ENCODE data around the gene AGER. TPM values are rescaled to one million over a fixed set of nuclear protein-coding genes. Genes with fewer than 3 reads are reported as not detected.

AGER gene
- total RNA-seq, 1 donor from 2014 or later: 1.1 TPM

DNA sequence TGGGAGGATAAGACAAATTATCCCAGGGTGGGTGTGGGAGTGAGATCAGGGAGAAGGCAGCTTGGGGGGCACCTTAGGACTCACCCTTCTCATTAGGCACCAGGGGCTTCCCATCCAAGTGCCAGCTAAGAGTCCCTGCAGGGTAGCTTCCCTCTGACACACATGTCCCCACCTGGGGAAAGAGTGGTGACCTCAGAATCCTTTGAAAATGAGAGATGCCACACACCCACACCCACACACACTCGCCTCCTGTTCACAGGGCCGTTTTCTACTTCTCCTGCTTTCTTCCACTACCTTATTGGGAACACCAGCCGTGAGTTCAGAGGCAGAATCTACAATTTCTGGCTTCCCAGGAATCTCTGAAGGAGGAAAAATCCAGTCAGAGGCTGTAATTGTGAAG lies 1.0 kb downstream of the AGER start:
- no peak overlapping the region for H3K4me2 ChIP-seq
- no peaks in the 10 kb centered on the region for H3K27me3 ChIP-seq
- no peak for DNase-seq (ENCODE audit: low spot score)
- peaks cover 25% of the 10 kb centered on the region for H3K79me2 ChIP-seq (ENCODE audit: low read depth)
- no peak overlapping the region for H3K9ac ChIP-seq
- H3F3A ChIP-seq (ENCODE audit: low read depth): peaks cover 32% of the 10 kb centered on the region
- H3K4me1 Mint-ChIP-seq: peaks cover 39% of the 10 kb centered on the region
- no peak for TF ChIP-seq EZH2phosphoT487 (IDR thresholded peaks at IDR 0.05)
- TF ChIP-seq EZH2 (IDR thresholded peaks at IDR 0.05): no peak
- TF ChIP-seq, protein P1, sequence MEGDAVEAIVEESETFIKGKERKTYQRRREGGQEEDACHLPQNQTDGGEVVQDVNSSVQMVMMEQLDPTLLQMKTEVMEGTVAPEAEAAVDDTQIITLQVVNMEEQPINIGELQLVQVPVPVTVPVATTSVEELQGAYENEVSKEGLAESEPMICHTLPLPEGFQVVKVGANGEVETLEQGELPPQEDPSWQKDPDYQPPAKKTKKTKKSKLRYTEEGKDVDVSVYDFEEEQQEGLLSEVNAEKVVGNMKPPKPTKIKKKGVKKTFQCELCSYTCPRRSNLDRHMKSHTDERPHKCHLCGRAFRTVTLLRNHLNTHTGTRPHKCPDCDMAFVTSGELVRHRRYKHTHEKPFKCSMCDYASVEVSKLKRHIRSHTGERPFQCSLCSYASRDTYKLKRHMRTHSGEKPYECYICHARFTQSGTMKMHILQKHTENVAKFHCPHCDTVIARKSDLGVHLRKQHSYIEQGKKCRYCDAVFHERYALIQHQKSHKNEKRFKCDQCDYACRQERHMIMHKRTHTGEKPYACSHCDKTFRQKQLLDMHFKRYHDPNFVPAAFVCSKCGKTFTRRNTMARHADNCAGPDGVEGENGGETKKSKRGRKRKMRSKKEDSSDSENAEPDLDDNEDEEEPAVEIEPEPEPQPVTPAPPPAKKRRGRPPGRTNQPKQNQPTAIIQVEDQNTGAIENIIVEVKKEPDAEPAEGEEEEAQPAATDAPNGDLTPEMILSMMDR (IDR thresholded peaks at IDR 0.05): no peak
- no peak overlapping the region for H2AFZ ChIP-seq (replicated peaks)
- H3K36me3 Mint-ChIP-seq: peaks cover 28% of the 10 kb centered on the region
- H3K4me3 Mint-ChIP-seq: no peak overlapping the region
- peaks cover 18% of the 10 kb centered on the region for H4K20me1 ChIP-seq (ENCODE audit: low read depth)
- no peak overlapping the region for H3K27ac Mint-ChIP-seq
- no peaks in the 10 kb centered on the region for H3K36me3 ChIP-seq
- no peak overlapping the region for H3K4me3 ChIP-seq
- H3K4me1 ChIP-seq: peaks cover 9% of the 10 kb centered on the region
- H3K27me3 Mint-ChIP-seq (ENCODE audit: insufficient read depth, low read depth): peaks cover 12% of the 10 kb centered on the region
- no peaks in the 10 kb centered on the region for H3K9me3 ChIP-seq (ENCODE audit: low read depth)
- H3K27ac ChIP-seq: peak overlapping the region; percentile 20
- no peaks in the 10 kb centered on the region for H3K9me3 Mint-ChIP-seq

DNA sequence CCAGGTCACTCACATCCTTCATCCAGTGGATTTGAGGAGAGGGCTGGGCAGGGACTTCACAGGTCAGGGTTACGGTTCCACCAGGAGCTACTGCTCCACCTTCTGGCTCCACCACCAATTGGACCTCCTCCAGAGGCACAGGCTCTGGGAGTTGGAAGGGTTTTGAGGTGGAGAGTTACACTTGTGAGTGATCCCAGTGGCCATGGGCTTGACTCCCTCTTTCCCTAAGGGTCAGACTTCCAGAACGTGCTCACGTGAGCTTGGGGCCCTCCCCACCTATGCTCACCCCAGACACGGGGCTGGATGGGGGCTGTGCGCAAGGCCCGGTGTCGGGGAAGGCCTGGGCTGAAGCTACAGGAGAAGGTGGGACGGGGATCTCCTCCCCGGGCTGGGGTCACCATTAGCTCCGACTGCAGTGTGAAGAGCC lies 1.5 kb downstream of the AGER start:
- H3K4me1 Mint-ChIP-seq: peaks cover 37% of the 10 kb centered on the region
- TF ChIP-seq EZH2phosphoT487 (IDR thresholded peaks at IDR 0.05) (no peak), EZH2 (IDR thresholded peaks at IDR 0.05) (no peak)
- TF ChIP-seq, protein P1 (IDR thresholded peaks at IDR 0.05): no peak

DNA sequence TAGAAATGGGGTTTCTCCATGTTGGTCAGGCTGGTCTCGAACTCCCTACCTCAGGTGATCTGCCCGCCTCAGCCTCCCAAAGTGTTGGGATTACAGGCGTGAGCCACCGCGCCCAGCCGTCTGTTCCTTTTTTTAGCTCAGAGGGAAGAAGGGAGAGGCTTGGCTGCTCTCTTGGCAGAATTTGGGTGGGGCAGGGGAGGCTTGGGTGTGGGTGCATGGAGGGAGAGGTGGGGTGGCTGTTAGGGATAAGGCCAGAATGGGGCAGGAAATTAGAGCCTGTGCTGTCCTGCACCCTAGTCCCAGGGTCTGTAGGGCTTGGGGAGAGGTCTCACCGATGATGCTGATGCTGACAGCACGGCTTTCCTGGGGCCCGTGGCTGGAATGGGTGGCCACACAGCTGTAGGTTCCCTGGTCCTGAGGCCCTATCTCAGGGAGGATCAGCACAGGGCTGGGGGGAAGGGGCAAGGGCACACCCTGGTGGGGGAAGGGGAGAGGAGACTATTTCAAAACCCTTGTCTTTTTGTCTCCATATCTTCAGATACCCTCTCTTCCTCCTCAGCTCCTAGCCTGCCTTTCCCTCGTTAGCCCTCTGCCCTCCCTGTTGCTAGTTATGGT lies 2.0 kb downstream of the AGER start:
- H3K36me3 ChIP-seq: no peaks in the 10 kb centered on the region
- no peak for DNase-seq (ENCODE audit: low spot score)
- no peak overlapping the region for H3K4me3 ChIP-seq
- peaks cover 18% of the 10 kb centered on the region for H3K79me2 ChIP-seq (ENCODE audit: low read depth)
- peaks cover 33% of the 10 kb centered on the region for H3K4me1 Mint-ChIP-seq
- H3K36me3 Mint-ChIP-seq: peaks cover 21% of the 10 kb centered on the region
- TF ChIP-seq, protein P1 (IDR thresholded peaks at IDR 0.05): no peak
- TF ChIP-seq EZH2 (IDR thresholded peaks at IDR 0.05) (no peak), EZH2phosphoT487 (IDR thresholded peaks at IDR 0.05) (no peak)
- H3K4me3 Mint-ChIP-seq: no peak overlapping the region
- peaks cover 14% of the 10 kb centered on the region for H3K27me3 Mint-ChIP-seq (ENCODE audit: insufficient read depth, low read depth)
- no peaks in the 10 kb centered on the region for H3K27me3 ChIP-seq
- no peak overlapping the region for H3K4me2 ChIP-seq
- H4K20me1 ChIP-seq (ENCODE audit: low read depth): peaks cover 8% of the 10 kb centered on the region
- H3K9ac ChIP-seq: no peak overlapping the region
- H3K27ac ChIP-seq: no peak overlapping the region
- no peaks in the 10 kb centered on the region for H3K9me3 Mint-ChIP-seq
- no peaks in the 10 kb centered on the region for H3K9me3 ChIP-seq (ENCODE audit: low read depth)
- H2AFZ ChIP-seq (replicated peaks): no peak overlapping the region
- no peak overlapping the region for H3K27ac Mint-ChIP-seq
- H3K4me1 ChIP-seq: peaks cover 9% of the 10 kb centered on the region
- H3F3A ChIP-seq (ENCODE audit: low read depth): peaks cover 31% of the 10 kb centered on the region

More for the DNA sequence above, 1.5 kb downstream of the AGER start:
- H3K9me3 Mint-ChIP-seq: no peaks in the 10 kb centered on the region
- peaks cover 13% of the 10 kb centered on the region for H3K27me3 Mint-ChIP-seq (ENCODE audit: insufficient read depth, low read depth)
- H3K4me3 Mint-ChIP-seq: no peak overlapping the region
- no peak for DNase-seq (ENCODE audit: low spot score)
- peaks cover 26% of the 10 kb centered on the region for H3K36me3 Mint-ChIP-seq
- H3K27me3 ChIP-seq: no peaks in the 10 kb centered on the region
- no peak overlapping the region for H3K27ac Mint-ChIP-seq
- H4K20me1 ChIP-seq (ENCODE audit: low read depth): peaks cover 13% of the 10 kb centered on the region
- H3K4me3 ChIP-seq: no peak overlapping the region
- no peak overlapping the region for H3K27ac ChIP-seq
- no peak overlapping the region for H3K9ac ChIP-seq
- no peak overlapping the region for H3K4me2 ChIP-seq
- H3K9me3 ChIP-seq (ENCODE audit: low read depth): no peaks in the 10 kb centered on the region
- H3K4me1 ChIP-seq: peaks cover 9% of the 10 kb centered on the region
- no peak overlapping the region for H2AFZ ChIP-seq (replicated peaks)
- peaks cover 20% of the 10 kb centered on the region for H3K79me2 ChIP-seq (ENCODE audit: low read depth)
- H3F3A ChIP-seq (ENCODE audit: low read depth): peaks cover 31% of the 10 kb centered on the region
- no peaks in the 10 kb centered on the region for H3K36me3 ChIP-seq
